ENCODE results near the gene PLPP4. TPM values are rescaled to one million over a fixed set of nuclear protein-coding genes. Genes with fewer than 3 reads are reported as not detected.

Gene PLPP4
- total and polyA plus RNA-seq, 2 donors: 0.14 to 0.27 TPM

DNA sequence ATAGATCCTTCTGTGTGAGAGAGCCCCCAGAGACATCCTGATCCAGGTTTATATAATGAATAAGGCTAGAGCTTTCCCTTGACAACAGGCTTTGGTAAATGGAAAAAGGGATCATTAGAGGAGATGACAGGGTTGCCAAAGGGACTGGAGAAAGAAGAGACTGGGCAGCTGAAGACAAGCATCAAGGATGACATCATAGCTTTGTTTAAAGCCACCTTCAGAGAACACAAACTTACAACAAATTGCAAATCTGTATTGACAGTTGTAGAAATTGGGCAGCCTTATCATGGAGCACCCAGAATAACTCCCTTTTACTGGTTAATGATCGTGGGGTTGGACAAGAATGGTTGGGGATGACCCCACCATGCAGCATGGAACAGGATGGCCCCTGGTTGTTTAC lies 3.7 kb upstream of the PLPP4 start:
- Histone ChIP-seq H3K36me3 (ENCODE audit: control insufficient read depth in 2 of 2, insufficient read depth in 2 of 2, low read length in 1 of 2) (no peaks in the 10 kb centered on the region), H3K27me3 (ENCODE audit: control insufficient read depth in 2 of 2, insufficient read depth in 1 of 2, low read length in 1 of 2) (peaks cover 16 to 34% of the 10 kb centered on the region in 2 donors), H3K27ac (ENCODE audit: low read depth in 1 of 2, low read length in 1 of 2) (no peak overlapping the region), H3K4me1 (ENCODE audit: control insufficient read depth in 2 of 2, insufficient read depth in 2 of 2, low read length in 2 of 2) (peaks cover 0 to 30% of the 10 kb centered on the region in 2 donors), H3K9me3 (ENCODE audit: control insufficient read depth in 2 of 2, insufficient read depth in 1 of 2, low read length in 1 of 2) (no peaks in the 10 kb centered on the region), H3K4me3 (ENCODE audit: low read length in 2 of 2) (no peak overlapping the region)
- 98% methylated on average over 1 of the region's 1 CpG for WGBS
- DNase-seq (ENCODE audit: low read depth in 6 of 9, low spot score in 9 of 9): no peak

DNA sequence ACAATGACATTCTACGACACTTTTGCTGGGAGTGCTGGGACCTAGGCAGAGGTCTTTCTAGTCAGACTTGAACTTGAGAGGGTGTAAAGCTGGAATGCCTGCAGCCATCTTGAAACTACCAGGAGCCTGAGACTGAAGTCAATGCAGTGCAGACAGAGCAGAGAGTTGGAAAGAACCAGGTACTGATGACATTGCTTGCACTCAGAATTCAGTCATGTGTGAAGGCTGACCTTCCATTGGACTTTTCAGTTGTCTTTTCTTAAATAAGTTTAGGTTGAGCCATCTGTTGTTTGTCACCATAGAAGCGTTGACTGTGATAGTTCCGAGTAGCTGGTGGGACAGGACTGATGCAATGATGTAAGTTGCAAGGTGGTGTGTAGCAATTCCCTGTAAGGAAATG lies 3.1 kb upstream of the PLPP4 start:
- WGBS: 98% methylated on average over 3 of the region's 3 CpGs
- H3K4me1 ChIP-seq (ENCODE audit: control insufficient read depth in 2 of 2, insufficient read depth in 2 of 2, low read length in 2 of 2): peaks cover 0 to 30% of the 10 kb centered on the region in 2 donors
- no peak overlapping the region for H3K4me3 ChIP-seq (ENCODE audit: low read length in 2 of 2)
- H3K36me3 ChIP-seq (ENCODE audit: control insufficient read depth in 2 of 2, insufficient read depth in 2 of 2, low read length in 1 of 2): no peaks in the 10 kb centered on the region
- no peak overlapping the region for H3K27ac ChIP-seq (ENCODE audit: low read depth in 1 of 2, low read length in 1 of 2)
- no peaks in the 10 kb centered on the region for H3K9me3 ChIP-seq (ENCODE audit: control insufficient read depth in 2 of 2, insufficient read depth in 1 of 2, low read length in 1 of 2)
- DNase-seq (ENCODE audit: low read depth in 6 of 9, low spot score in 9 of 9): no peak
- H3K27me3 ChIP-seq (ENCODE audit: control insufficient read depth in 2 of 2, insufficient read depth in 1 of 2, low read length in 1 of 2): peaks cover 20 to 38% of the 10 kb centered on the region in 2 donors

DNA sequence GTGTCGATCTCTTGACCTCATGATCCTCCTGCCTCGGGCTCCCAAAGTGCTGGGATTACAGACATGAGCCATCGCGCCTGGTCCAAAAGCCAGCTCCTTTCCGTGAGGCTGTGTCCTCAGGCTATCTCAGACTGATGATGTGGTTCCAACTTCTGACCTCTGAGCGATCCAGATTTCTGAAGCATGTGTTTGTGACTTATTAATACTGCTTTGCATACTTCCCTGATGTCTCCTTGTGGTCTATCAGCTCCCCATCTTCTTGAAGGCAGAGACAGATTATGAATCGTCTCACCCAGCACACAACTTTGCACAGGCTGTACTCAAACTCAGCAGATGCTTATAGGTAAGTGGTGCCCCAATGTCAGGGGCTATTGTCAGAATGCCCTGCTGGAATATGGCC lies 2.0 kb upstream of the PLPP4 start:
- 96% methylated on average over 7 of the region's 7 CpGs for WGBS
- no peak for DNase-seq (ENCODE audit: low read depth in 6 of 9, low spot score in 9 of 9)
- H3K27me3 ChIP-seq (ENCODE audit: control insufficient read depth in 2 of 2, insufficient read depth in 1 of 2, low read length in 1 of 2): peaks cover 25 to 45% of the 10 kb centered on the region in 2 donors

DNA sequence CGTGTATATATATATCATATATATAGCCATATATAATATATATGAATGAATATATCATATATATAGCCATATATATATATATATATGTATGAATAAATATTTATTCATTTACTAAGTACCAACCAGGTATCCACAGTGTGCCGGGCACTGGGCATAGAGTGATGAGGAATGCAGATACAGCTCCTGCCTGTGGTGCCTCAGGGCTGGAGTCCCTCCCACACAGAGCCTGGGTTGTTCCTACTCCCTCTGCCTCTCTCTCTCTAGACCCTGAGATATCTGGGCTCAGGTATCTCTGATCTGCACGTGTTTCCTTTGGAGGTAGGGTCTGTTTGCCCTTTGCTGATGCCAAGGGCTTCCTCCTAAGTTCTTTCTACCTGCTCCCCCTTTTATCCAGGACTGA lies 1.4 kb upstream of the PLPP4 start:
- no peak overlapping the region for H3K27ac ChIP-seq (ENCODE audit: low read depth in 1 of 2, low read length in 1 of 2)
- H3K9me3 ChIP-seq (ENCODE audit: control insufficient read depth in 2 of 2, insufficient read depth in 1 of 2, low read length in 1 of 2): no peaks in the 10 kb centered on the region
- peaks cover 25 to 45% of the 10 kb centered on the region in 2 donors for H3K27me3 ChIP-seq (ENCODE audit: control insufficient read depth in 2 of 2, insufficient read depth in 1 of 2, low read length in 1 of 2)
- 87% methylated on average over 3 of the region's 3 CpGs for WGBS
- H3K36me3 ChIP-seq (ENCODE audit: control insufficient read depth in 2 of 2, insufficient read depth in 2 of 2, low read length in 1 of 2): no peaks in the 10 kb centered on the region
- peaks cover 0 to 30% of the 10 kb centered on the region in 2 donors for H3K4me1 ChIP-seq (ENCODE audit: control insufficient read depth in 2 of 2, insufficient read depth in 2 of 2, low read length in 2 of 2)
- no peak overlapping the region for H3K4me3 ChIP-seq (ENCODE audit: low read length in 2 of 2)
- no peak for DNase-seq (ENCODE audit: low read depth in 6 of 9, low spot score in 9 of 9)

More for the DNA sequence above, 2.0 kb upstream of the PLPP4 start:
- no peak overlapping the region for H3K4me3 ChIP-seq (ENCODE audit: low read length in 2 of 2)
- H3K36me3 ChIP-seq (ENCODE audit: control insufficient read depth in 2 of 2, insufficient read depth in 2 of 2, low read length in 1 of 2): no peaks in the 10 kb centered on the region
- H3K27ac ChIP-seq (ENCODE audit: low read depth in 1 of 2, low read length in 1 of 2): no peak overlapping the region
- H3K9me3 ChIP-seq (ENCODE audit: control insufficient read depth in 2 of 2, insufficient read depth in 1 of 2, low read length in 1 of 2): no peaks in the 10 kb centered on the region
- H3K4me1 ChIP-seq (ENCODE audit: control insufficient read depth in 2 of 2, insufficient read depth in 2 of 2, low read length in 2 of 2): peaks cover 0 to 30% of the 10 kb centered on the region in 2 donors

DNA sequence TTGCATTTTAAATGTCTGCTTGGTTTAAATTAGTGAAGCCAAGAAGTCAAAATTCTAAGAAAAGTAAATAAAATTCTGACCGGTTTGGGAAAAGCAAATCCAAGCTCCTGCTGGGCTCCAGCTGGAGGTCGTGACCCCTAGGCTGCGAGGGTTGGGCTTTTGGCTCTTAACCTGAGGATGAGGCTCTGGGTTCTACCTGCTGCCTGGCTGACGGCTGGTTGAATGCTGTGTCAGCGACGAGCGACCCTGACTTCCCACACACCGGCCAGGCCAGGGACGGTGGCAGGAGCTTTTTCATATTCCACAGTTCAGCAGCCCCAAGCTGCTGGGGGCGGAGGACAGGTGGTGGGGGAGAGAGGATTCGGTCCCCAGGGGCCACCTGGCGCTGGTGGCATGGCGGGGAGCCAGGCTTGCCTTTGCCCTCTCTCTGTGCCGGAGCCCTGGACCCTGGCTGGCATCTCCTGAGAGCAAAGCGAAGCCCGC lies 843 bp upstream of the PLPP4 start:
- peaks cover 25 to 45% of the 10 kb centered on the region in 2 donors for H3K27me3 ChIP-seq (ENCODE audit: control insufficient read depth in 2 of 2, insufficient read depth in 1 of 2, low read length in 1 of 2)
- no peak for DNase-seq (ENCODE audit: low read depth in 6 of 9, low spot score in 9 of 9)
- peak overlapping the region in 1 of 2 donors; percentile 56 for H3K4me3 ChIP-seq (ENCODE audit: low read length in 2 of 2)
- WGBS: 21% methylated on average over 16 of the region's 16 CpGs
- H3K9me3 ChIP-seq (ENCODE audit: control insufficient read depth in 2 of 2, insufficient read depth in 1 of 2, low read length in 1 of 2): no peaks in the 10 kb centered on the region
- H3K27ac ChIP-seq (ENCODE audit: low read depth in 1 of 2, low read length in 1 of 2): no peak overlapping the region
- peaks cover 0 to 30% of the 10 kb centered on the region in 2 donors for H3K4me1 ChIP-seq (ENCODE audit: control insufficient read depth in 2 of 2, insufficient read depth in 2 of 2, low read length in 2 of 2)
- no peaks in the 10 kb centered on the region for H3K36me3 ChIP-seq (ENCODE audit: control insufficient read depth in 2 of 2, insufficient read depth in 2 of 2, low read length in 1 of 2)

DNA sequence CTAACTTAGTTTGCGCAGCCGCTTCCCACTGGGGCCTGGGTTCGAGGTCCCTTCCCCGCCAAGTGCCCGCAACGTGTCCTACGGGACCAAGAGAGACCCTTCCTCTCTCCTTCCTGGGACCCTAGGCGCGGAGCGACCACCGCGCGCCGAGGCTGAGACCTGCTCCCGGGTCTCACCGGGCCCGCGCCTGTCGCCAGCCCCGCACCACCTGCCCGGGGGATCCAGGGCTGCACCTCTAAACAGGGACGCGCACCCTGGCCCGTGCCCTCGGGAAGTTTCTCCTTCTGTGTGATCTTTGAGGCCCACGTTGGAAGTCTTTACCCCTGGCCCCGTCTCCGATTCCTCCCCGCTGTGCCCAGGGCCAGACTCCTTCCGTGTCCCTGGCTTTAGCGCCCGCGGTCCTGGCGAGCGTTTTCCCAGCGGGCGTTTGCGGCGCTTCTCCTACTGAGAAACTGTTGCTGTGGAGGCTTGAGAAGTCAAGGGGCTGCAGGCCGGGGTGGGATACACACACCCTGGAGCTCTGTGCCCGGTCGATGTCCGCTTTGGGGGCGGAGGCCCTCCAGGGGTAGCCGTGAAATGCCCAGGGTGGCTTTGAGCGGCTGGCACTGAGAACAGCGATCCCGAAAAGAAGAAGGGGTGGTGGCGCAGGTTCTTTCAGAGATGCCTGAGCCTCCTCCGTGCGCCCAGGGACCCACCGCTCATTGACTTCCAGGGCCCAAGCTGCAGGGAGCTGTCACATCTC lies 575 bp downstream of the PLPP4 start:
- H3K4me1 ChIP-seq (ENCODE audit: control insufficient read depth in 2 of 2, insufficient read depth in 2 of 2, low read length in 2 of 2): peaks cover 0 to 26% of the 10 kb centered on the region in 2 donors
- WGBS: 28% methylated on average over 52 of the region's 52 CpGs
- peaks cover 25 to 45% of the 10 kb centered on the region in 2 donors for H3K27me3 ChIP-seq (ENCODE audit: control insufficient read depth in 2 of 2, insufficient read depth in 1 of 2, low read length in 1 of 2)
- H3K4me3 ChIP-seq (ENCODE audit: low read length in 2 of 2): peak overlapping the region in 1 of 2 donors; percentile 56
- no peak for DNase-seq (ENCODE audit: low read depth in 6 of 9, low spot score in 9 of 9)
- no peak overlapping the region for H3K27ac ChIP-seq (ENCODE audit: low read depth in 1 of 2, low read length in 1 of 2)
- H3K9me3 ChIP-seq (ENCODE audit: control insufficient read depth in 2 of 2, insufficient read depth in 1 of 2, low read length in 1 of 2): no peaks in the 10 kb centered on the region
- no peaks in the 10 kb centered on the region for H3K36me3 ChIP-seq (ENCODE audit: control insufficient read depth in 2 of 2, insufficient read depth in 2 of 2, low read length in 1 of 2)

DNA sequence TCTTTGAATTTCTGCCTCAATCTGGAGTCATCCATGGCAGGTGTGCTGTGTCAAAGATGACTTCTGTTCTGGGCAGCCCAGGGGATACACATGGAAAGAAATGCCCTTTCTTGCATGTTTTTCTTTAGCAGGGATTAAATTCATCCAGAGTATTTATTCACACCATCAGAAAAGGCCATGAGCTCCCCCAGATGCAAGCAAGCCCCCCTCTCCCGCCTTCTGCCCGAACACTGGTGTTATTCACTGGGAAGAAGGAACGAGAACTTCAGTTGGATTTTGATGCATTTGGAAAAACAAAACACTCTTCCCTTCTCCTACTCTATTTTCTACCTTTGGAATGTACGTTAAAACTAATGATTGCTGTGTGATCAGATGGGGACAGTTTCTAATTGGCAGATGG lies 1.4 kb downstream of the PLPP4 start:
- 91% methylated on average over 4 of the region's 4 CpGs for WGBS
- H3K27me3 ChIP-seq (ENCODE audit: control insufficient read depth in 2 of 2, insufficient read depth in 1 of 2, low read length in 1 of 2): peaks cover 25 to 45% of the 10 kb centered on the region in 2 donors

DNA sequence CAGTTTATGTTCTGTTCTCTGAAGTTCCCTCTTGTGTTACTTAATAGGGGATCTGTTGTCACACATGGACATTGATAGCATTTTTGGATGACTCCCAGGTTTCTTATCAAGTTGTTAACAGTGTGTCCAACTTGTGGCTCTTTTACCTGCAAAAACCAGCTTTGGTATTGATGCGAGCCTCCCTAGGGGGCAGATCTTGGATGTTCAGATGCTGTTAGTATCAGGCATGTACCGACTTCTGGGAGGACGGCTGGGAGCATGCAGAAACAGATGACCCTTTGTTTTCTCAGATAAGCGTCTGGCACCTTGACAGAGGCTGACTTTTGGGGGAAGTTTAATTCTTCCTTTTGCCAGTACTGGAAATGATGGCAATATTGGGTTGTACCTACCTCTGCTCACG lies 2.2 kb downstream of the PLPP4 start:
- no peak for DNase-seq (ENCODE audit: low read depth in 6 of 9, low spot score in 9 of 9)
- Histone ChIP-seq H3K27me3 (ENCODE audit: control insufficient read depth in 2 of 2, insufficient read depth in 1 of 2, low read length in 1 of 2) (peaks cover 25 to 45% of the 10 kb centered on the region in 2 donors), H3K27ac (ENCODE audit: low read depth in 1 of 2, low read length in 1 of 2) (no peak overlapping the region), H3K4me1 (ENCODE audit: control insufficient read depth in 2 of 2, insufficient read depth in 2 of 2, low read length in 2 of 2) (peaks cover 0 to 11% of the 10 kb centered on the region in 2 donors), H3K4me3 (ENCODE audit: low read length in 2 of 2) (no peak overlapping the region), H3K36me3 (ENCODE audit: control insufficient read depth in 2 of 2, insufficient read depth in 2 of 2, low read length in 1 of 2) (no peaks in the 10 kb centered on the region), H3K9me3 (ENCODE audit: control insufficient read depth in 2 of 2, insufficient read depth in 1 of 2, low read length in 1 of 2) (no peaks in the 10 kb centered on the region)
- WGBS: 79% methylated on average over 5 of the region's 5 CpGs

More for the DNA sequence above, 1.4 kb downstream of the PLPP4 start:
- Histone ChIP-seq H3K4me1 (ENCODE audit: control insufficient read depth in 2 of 2, insufficient read depth in 2 of 2, low read length in 2 of 2) (peaks cover 0 to 19% of the 10 kb centered on the region in 2 donors), H3K36me3 (ENCODE audit: control insufficient read depth in 2 of 2, insufficient read depth in 2 of 2, low read length in 1 of 2) (no peaks in the 10 kb centered on the region), H3K27ac (ENCODE audit: low read depth in 1 of 2, low read length in 1 of 2) (no peak overlapping the region), H3K4me3 (ENCODE audit: low read length in 2 of 2) (no peak overlapping the region), H3K9me3 (ENCODE audit: control insufficient read depth in 2 of 2, insufficient read depth in 1 of 2, low read length in 1 of 2) (no peaks in the 10 kb centered on the region)
- DNase-seq (ENCODE audit: low read depth in 6 of 9, low spot score in 9 of 9): no peak

DNA sequence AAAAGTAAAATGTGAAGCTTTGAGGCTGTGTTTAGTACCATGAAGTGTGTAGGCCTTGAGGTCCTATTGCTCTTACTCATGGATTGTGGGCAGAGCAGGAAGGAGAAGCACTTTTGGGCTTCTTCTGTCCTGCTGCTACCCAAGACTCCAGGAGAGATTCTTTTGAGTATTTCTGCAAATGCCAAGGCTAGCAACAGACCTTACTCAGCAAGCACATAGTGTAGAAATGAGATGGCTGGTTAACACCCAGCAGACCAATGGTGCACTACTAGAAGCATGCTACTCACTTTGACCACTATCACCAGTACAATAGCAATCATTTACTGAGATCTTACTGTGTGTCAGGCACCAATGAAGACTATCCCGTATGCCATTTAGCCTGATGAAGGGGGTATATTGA lies 3.2 kb downstream of the PLPP4 start:
- Histone ChIP-seq H3K27me3 (ENCODE audit: control insufficient read depth in 2 of 2, insufficient read depth in 1 of 2, low read length in 1 of 2) (peaks cover 25 to 38% of the 10 kb centered on the region in 2 donors), H3K4me1 (ENCODE audit: control insufficient read depth in 2 of 2, insufficient read depth in 2 of 2, low read length in 2 of 2) (peaks cover 0 to 9% of the 10 kb centered on the region in 2 donors), H3K9me3 (ENCODE audit: control insufficient read depth in 2 of 2, insufficient read depth in 1 of 2, low read length in 1 of 2) (no peaks in the 10 kb centered on the region), H3K4me3 (ENCODE audit: low read length in 2 of 2) (no peak overlapping the region), H3K27ac (ENCODE audit: low read depth in 1 of 2, low read length in 1 of 2) (no peak overlapping the region), H3K36me3 (ENCODE audit: control insufficient read depth in 2 of 2, insufficient read depth in 2 of 2, low read length in 1 of 2) (no peaks in the 10 kb centered on the region)
- 95% methylated on average over 1 of the region's 1 CpG for WGBS
- DNase-seq (ENCODE audit: low read depth in 6 of 9, low spot score in 9 of 9): no peak
